Neural cell (in vitro differentiated cells): ENCODE measurements around the gene CDC34. TPM values are rescaled to one million over a fixed set of nuclear protein-coding genes. Genes with fewer than 3 reads are reported as not detected.

Experiments
- H2AFZ ChIP-seq: fragments of 200-600, 300-800 bp; sonication (generic), shearing (Covaris generic); 2 replicates; pipeline ENCODE4 v1.6.0; 2014; ENCODE audit warnings: low read depth, mild to moderate bottlenecking, antibody characterized with exemption, low read length, moderate library complexity
- H3F3A ChIP-seq: fragments of 200-600 bp; shearing (Covaris generic); 2 replicates; pipeline ENCODE4 v1.6.1; 2016; ENCODE audit warnings: mild to moderate bottlenecking, moderate library complexity, mixed read lengths, antibody characterized with exemption, low read length; ENCODE audit not compliant: insufficient read depth, poor library complexity, severe bottlenecking
- H3K27ac ChIP-seq: fragments of 200-600, 300-800 bp; sonication (generic), shearing (Covaris generic); 2 replicates; pipeline ENCODE4 v1.5.1; 2014; ENCODE audit warnings: mild to moderate bottlenecking, low read length, moderate library complexity
- H3K27me3 ChIP-seq: fragments of 300-800, 200-600 bp; sonication (generic), shearing (Covaris generic); 2 replicates; pipeline ENCODE4 v1.6.0; 2014; ENCODE audit warnings: mild to moderate bottlenecking, low read depth, low read length, moderate library complexity; ENCODE audit not compliant: insufficient read depth
- H3K36me3 ChIP-seq: fragments of 300-800, 200-600 bp; sonication (generic), shearing (Covaris generic); 2 replicates; pipeline ENCODE4 v1.5.1; 2014; ENCODE audit warnings: mild to moderate bottlenecking, antibody characterized with exemption, low read length, moderate library complexity; ENCODE audit not compliant: insufficient read depth
- H3K4me2 ChIP-seq: fragments of 300-800, 200-600 bp; sonication (generic), shearing (Covaris generic); 2 replicates; pipeline ENCODE4 v1.6.0; 2014; ENCODE audit warnings: mild to moderate bottlenecking, low read length
- H3K4me3 ChIP-seq: fragments of 300-800, 200-600 bp; sonication (generic), shearing (Covaris generic); 2 replicates; pipeline ENCODE4 v1.5.1; 2014; ENCODE audit warnings: mild to moderate bottlenecking, low read length, moderate library complexity
- H3K79me2 ChIP-seq: fragments of 200-600 bp; shearing (Covaris generic); replicated peaks from 2 replicates; pipeline ENCODE4 v1.6.0; 2014; ENCODE audit warnings: mild to moderate bottlenecking, low read length, moderate library complexity; ENCODE audit not compliant: insufficient read depth
- H3K9ac ChIP-seq: fragments of 300-800, 200-600 bp; sonication (generic), shearing (Covaris generic); 2 replicates; pipeline ENCODE4 v1.6.1; 2016; ENCODE audit warnings: mild to moderate bottlenecking, low read length, mixed read lengths
- H3K9me2 ChIP-seq: fragments of 200-600 bp; shearing (Covaris generic); 2 replicates; pipeline ENCODE4 v1.6.1; 2016; ENCODE audit warnings: mild to moderate bottlenecking, low read length, mixed read lengths; ENCODE audit not compliant: insufficient read depth
- H3K9me3 ChIP-seq: fragments of 200-600, 300-800 bp; sonication (generic), shearing (Covaris generic); 2 replicates; pipeline ENCODE4 v1.6.1; 2016; ENCODE audit warnings: mild to moderate bottlenecking, mixed run types, low read length, moderate library complexity, mixed read lengths
- H4K20me1 ChIP-seq: fragments of 200-600 bp; shearing (Covaris generic); 2 replicates; pipeline ENCODE4 v1.6.1; 2016; ENCODE audit warnings: mild to moderate bottlenecking, mixed run types; ENCODE audit not compliant: insufficient read depth
- EP300 ChIP-seq: fragments of 450-650 bp; conservative IDR thresholded peaks from 2 replicates; pipeline ENCODE4 v1.6.1; 2014; ENCODE audit warnings: antibody characterized with exemption, mild to moderate bottlenecking, moderate library complexity; ENCODE audit not compliant: poor library complexity, severe bottlenecking
- EZH2 ChIP-seq: fragments of 200-600, 300-800 bp; shearing (Covaris generic), sonication (generic); IDR thresholded peaks from 2 replicates; pipeline ENCODE4 v1.6.1; 2014; ENCODE audit warnings: antibody characterized with exemption, low read length, borderline replicate concordance, mild to moderate bottlenecking; ENCODE audit not compliant: insufficient read depth, poor library complexity, severe bottlenecking
- MXI1 ChIP-seq: fragments of 450-650 bp; conservative IDR thresholded peaks from 2 replicates; pipeline ENCODE4 v1.6.1; 2014; ENCODE audit warnings: antibody characterized with exemption, mild to moderate bottlenecking; ENCODE audit not compliant: poor library complexity, severe bottlenecking
- POLR2AphosphoS5 ChIP-seq: IDR thresholded peaks from 2 replicates; pipeline ENCODE4 v1.6.1; 2012
- RAD21 ChIP-seq: fragments of 450-650 bp; conservative IDR thresholded peaks from 2 replicates; pipeline ENCODE4 v1.6.1; 2014; ENCODE audit warnings: antibody characterized with exemption, mild to moderate bottlenecking, moderate library complexity
- SMC3 ChIP-seq: fragments of 450-650 bp; conservative IDR thresholded peaks from 2 replicates; pipeline ENCODE4 v1.6.1; 2014; ENCODE audit warnings: antibody characterized with exemption, mild to moderate bottlenecking, moderate library complexity; ENCODE audit not compliant: poor library complexity
- TAF1 ChIP-seq: IDR thresholded peaks from 2 replicates; pipeline ENCODE4 v1.6.1; 2012; ENCODE audit warnings: low read depth
- polyA plus RNA-seq: library from polyadenylated mRNA; depleted of rRNA; stranded (reverse); fragments of >200 nt; gene quantifications from 2 replicates; pipeline ENCODE4 v1.2.3, GENCODE V29; 2014
- TF ChIP-seq, protein P1 (sequence below): IDR thresholded peaks from 2 replicates; pipeline ENCODE4 v1.6.1; 2012; ENCODE audit warnings: borderline replicate concordance
- TF ChIP-seq, protein P2 (sequence below): fragments of 450-650 bp; IDR thresholded peaks from 2 replicates; pipeline ENCODE4 v1.5.1; 2014; ENCODE audit warnings: antibody characterized with exemption, mild to moderate bottlenecking, moderate library complexity; ENCODE audit not compliant: poor library complexity, severe bottlenecking

The CDC34 gene
- polyA plus RNA-seq, 1 donor from 2014 or later: 155 TPM

- Histone ChIP-seq H3K36me3 (peaks cover 6% of the 10 kb centered on the region), H4K20me1 (no peaks in the 10 kb centered on the region), H2AFZ (no peak overlapping the region), H3K27ac (no peak overlapping the region), H3K9me2 (no peaks in the 10 kb centered on the region), H3K9me3 (no peaks in the 10 kb centered on the region), H3F3A (no peaks in the 10 kb centered on the region), H3K4me3 (no peak overlapping the region), H3K9ac (no peak overlapping the region), H3K27me3 (peaks cover 3% of the 10 kb centered on the region), H3K79me2 (peaks cover 2% of the 10 kb centered on the region), H3K4me2 (no peak overlapping the region)
- TF ChIP-seq TAF1: no peak
- no peak for TF ChIP-seq RAD21
- TF ChIP-seq, protein P1, sequence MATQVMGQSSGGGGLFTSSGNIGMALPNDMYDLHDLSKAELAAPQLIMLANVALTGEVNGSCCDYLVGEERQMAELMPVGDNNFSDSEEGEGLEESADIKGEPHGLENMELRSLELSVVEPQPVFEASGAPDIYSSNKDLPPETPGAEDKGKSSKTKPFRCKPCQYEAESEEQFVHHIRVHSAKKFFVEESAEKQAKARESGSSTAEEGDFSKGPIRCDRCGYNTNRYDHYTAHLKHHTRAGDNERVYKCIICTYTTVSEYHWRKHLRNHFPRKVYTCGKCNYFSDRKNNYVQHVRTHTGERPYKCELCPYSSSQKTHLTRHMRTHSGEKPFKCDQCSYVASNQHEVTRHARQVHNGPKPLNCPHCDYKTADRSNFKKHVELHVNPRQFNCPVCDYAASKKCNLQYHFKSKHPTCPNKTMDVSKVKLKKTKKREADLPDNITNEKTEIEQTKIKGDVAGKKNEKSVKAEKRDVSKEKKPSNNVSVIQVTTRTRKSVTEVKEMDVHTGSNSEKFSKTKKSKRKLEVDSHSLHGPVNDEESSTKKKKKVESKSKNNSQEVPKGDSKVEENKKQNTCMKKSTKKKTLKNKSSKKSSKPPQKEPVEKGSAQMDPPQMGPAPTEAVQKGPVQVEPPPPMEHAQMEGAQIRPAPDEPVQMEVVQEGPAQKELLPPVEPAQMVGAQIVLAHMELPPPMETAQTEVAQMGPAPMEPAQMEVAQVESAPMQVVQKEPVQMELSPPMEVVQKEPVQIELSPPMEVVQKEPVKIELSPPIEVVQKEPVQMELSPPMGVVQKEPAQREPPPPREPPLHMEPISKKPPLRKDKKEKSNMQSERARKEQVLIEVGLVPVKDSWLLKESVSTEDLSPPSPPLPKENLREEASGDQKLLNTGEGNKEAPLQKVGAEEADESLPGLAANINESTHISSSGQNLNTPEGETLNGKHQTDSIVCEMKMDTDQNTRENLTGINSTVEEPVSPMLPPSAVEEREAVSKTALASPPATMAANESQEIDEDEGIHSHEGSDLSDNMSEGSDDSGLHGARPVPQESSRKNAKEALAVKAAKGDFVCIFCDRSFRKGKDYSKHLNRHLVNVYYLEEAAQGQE: no peak
- TF ChIP-seq MXI1: no peak
- no peak for TF ChIP-seq SMC3
- TF ChIP-seq, protein P2, sequence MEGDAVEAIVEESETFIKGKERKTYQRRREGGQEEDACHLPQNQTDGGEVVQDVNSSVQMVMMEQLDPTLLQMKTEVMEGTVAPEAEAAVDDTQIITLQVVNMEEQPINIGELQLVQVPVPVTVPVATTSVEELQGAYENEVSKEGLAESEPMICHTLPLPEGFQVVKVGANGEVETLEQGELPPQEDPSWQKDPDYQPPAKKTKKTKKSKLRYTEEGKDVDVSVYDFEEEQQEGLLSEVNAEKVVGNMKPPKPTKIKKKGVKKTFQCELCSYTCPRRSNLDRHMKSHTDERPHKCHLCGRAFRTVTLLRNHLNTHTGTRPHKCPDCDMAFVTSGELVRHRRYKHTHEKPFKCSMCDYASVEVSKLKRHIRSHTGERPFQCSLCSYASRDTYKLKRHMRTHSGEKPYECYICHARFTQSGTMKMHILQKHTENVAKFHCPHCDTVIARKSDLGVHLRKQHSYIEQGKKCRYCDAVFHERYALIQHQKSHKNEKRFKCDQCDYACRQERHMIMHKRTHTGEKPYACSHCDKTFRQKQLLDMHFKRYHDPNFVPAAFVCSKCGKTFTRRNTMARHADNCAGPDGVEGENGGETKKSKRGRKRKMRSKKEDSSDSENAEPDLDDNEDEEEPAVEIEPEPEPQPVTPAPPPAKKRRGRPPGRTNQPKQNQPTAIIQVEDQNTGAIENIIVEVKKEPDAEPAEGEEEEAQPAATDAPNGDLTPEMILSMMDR: no peak
- no peak for TF ChIP-seq POLR2AphosphoS5
- no peak for TF ChIP-seq EZH2
- TF ChIP-seq EP300: no peak
Observed at GRCh38 chr19:583198-583967, 51.8 kb downstream of the CDC34 start.

GRCh38 chr19:583968-584239, 52.3 kb downstream of the CDC34 start:
- TF ChIP-seq MXI1: no peak
- TF ChIP-seq, protein P2: no peak
- TF ChIP-seq EZH2: no peak
- TF ChIP-seq SMC3: no peak
- no peak for TF ChIP-seq TAF1
- TF ChIP-seq, protein P1: no peak
- TF ChIP-seq POLR2AphosphoS5: no peak
- TF ChIP-seq EP300: no peak
- no peak for TF ChIP-seq RAD21
- no peak overlapping the region for H3K4me2 ChIP-seq
- no peak overlapping the region for H3K4me3 ChIP-seq
- peaks cover 9% of the 10 kb centered on the region for H3K27me3 ChIP-seq
- H3K36me3 ChIP-seq: peaks cover 6% of the 10 kb centered on the region
- H4K20me1 ChIP-seq: no peaks in the 10 kb centered on the region
- H3K9ac ChIP-seq: no peak overlapping the region
- no peaks in the 10 kb centered on the region for H3K9me3 ChIP-seq
- H3K79me2 ChIP-seq: no peaks in the 10 kb centered on the region
- H3K27ac ChIP-seq: no peak overlapping the region
- no peaks in the 10 kb centered on the region for H3F3A ChIP-seq
- H3K9me2 ChIP-seq: no peaks in the 10 kb centered on the region
- no peak overlapping the region for H2AFZ ChIP-seq
